Esophagus squamous epithelium (tissue), 5 donors: ENCODE measurements around the gene TMEM202. TPM values are rescaled to one million over a fixed set of nuclear protein-coding genes. Genes with fewer than 3 reads are reported as not detected.
"Not testable (repeated sequence)": the region's sequence is repeated elsewhere in the genome, so short reads cannot be mapped to it uniquely, and the experiment has no call there.

ENCODE experiments used
- DNase-seq: peaks from one replicate; lab custom pipeline; 2025; lab: John Stamatoyannopoulos, UW
- H3K27ac ChIP-seq, 4 donors: fragments of 200-600 bp; sonication (generic); one replicate each; pipeline ENCODE4 v1.5.1; 2016 to 2019; ENCODE audit warnings: mild to moderate bottlenecking in 1 of 4
- H3K27me3 ChIP-seq, 4 donors: fragments of 200-600 bp; sonication (generic); 1 replicate in 3 of 4; 2 replicates in 1 of 4; pipeline versions ENCODE4 v1.5.1 to v1.6.0; 2017 to 2021; ENCODE audit warnings: antibody characterized with exemption in 1 of 4
- H3K36me3 ChIP-seq, 3 donors: fragments of 200-600 bp; sonication (generic); one replicate each; pipeline ENCODE4 v1.5.1; 2016 to 2019
- H3K4me1 ChIP-seq, 3 donors: fragments of 200-600 bp; sonication (generic); one replicate each; pipeline ENCODE4 v1.5.1; 2017 to 2019
- H3K4me3 ChIP-seq, 4 donors: fragments of 200-600 bp; sonication (generic); 1 replicate in 3 of 4; 2 replicates in 1 of 4; pipeline ENCODE4 v1.5.1; 2016 to 2019; ENCODE audit warnings: mild to moderate bottlenecking in 2 of 4, moderate library complexity in 1 of 4
- H3K9me3 ChIP-seq, 3 donors: fragments of 200-600 bp; sonication (generic); one replicate each; pipeline ENCODE4 v1.5.1; 2016 to 2019
- CTCF ChIP-seq, 6 experiments: fragments of 450-650 bp in 4 of 6; fragments of 200-600 bp in 2 of 6; sonication (generic) in 2 of 6; IDR thresholded peaks; one replicate each; pipeline ENCODE4 v1.5.1; 2016 to 2019; ENCODE audit warnings: antibody characterized with exemption in 6 of 6, mild to moderate bottlenecking in 4 of 6, moderate library complexity in 4 of 6
- POLR2A ChIP-seq, 4 donors: fragments of 450-650 bp; IDR thresholded peaks; one replicate each; pipeline ENCODE4 v1.6.1; 2017; ENCODE audit warnings: antibody characterized with exemption in 4 of 4, mild to moderate bottlenecking in 4 of 4, moderate library complexity in 3 of 4
- WGBS, 2 donors: methylation state at CpG; one replicate each; pipeline ENCODE4 v1.1.5; 2018; 5-methylcytosine and 5-hydroxymethylcytosine counted together
- intact Hi-C: fragments of 100-400 bp; cut with DNase I; formaldehyde crosslinking; loops from one replicate; pipeline ENCODE4 v1.15.0; 2022
- total RNA-seq, 4 donors: library from RNA; depleted of rRNA; stranded (reverse); fragments of >200 nt; gene quantifications; one replicate each; pipeline ENCODE4 v1.1.0, GENCODE V29; 2016
- donor health status: DM: yes; HTN: yes; CAD: no.

TMEM202 gene
- total RNA-seq, 4 donors from 2014 or later: not detected

- no peaks in the 10 kb centered on the region for H3K9me3 ChIP-seq
- no peak for DNase-seq
- H3K27ac ChIP-seq: no peak overlapping the region
- intact Hi-C loops: no loop called here
- TF ChIP-seq CTCF (IDR thresholded peaks at IDR 0.05): no peak
- no peak for TF ChIP-seq POLR2A (IDR thresholded peaks at IDR 0.05)
- no peaks in the 10 kb centered on the region for H3K4me1 ChIP-seq
- no peak overlapping the region for H3K4me3 ChIP-seq
- H3K27me3 ChIP-seq: peaks cover 0 to 44% (median 0%) of the 10 kb centered on the region in 4 donors
- no peaks in the 10 kb centered on the region for H3K36me3 ChIP-seq
- WGBS, 2 donors: 85 to 87% methylated on average over 5 of the region's 5 CpGs
Observed at GRCh38 chr15:72411111-72411510, 13.0 kb downstream of the TMEM202 start.

- H3K27me3 ChIP-seq: peaks cover 0 to 40% (median 0%) of the 10 kb centered on the region in 4 donors
- no peak overlapping the region for H3K27ac ChIP-seq
- intact Hi-C loops: no loop called here
- no peak overlapping the region for H3K4me3 ChIP-seq
- TF ChIP-seq POLR2A (IDR thresholded peaks at IDR 0.05): no peak
- no peak for TF ChIP-seq CTCF (IDR thresholded peaks at IDR 0.05)
- DNase-seq: no peak
- 6 to 31% methylated on average over 1 of the region's 1 CpG for WGBS, 2 donors
- no peaks in the 10 kb centered on the region for H3K36me3 ChIP-seq
- H3K9me3 ChIP-seq: no peaks in the 10 kb centered on the region
- no peaks in the 10 kb centered on the region for H3K4me1 ChIP-seq
Observed at GRCh38 chr15:72411544-72411943, 13.4 kb downstream of the TMEM202 start.

- H3K4me3 ChIP-seq, intact Hi-C loops, H3K4me1 ChIP-seq, H3K9me3 ChIP-seq, H3K27ac ChIP-seq, H3K36me3 ChIP-seq, DNase-seq: not testable (repeated sequence)
- WGBS, 2 donors: 70 to 86% methylated on average over 1 of the region's 3 CpGs
- H3K27me3 ChIP-seq: peaks cover 0 to 25% (median 0%) of the 10 kb centered on the region in 4 donors
Observed at GRCh38 chr15:72413337-72413736, 15.2 kb downstream of the TMEM202 start.

- Histone ChIP-seq H3K4me1 (no peaks in the 10 kb centered on the region), H3K36me3 (no peaks in the 10 kb centered on the region), H3K4me3 (no peak overlapping the region), H3K27me3 (peaks cover 0 to 9% (median 0%) of the 10 kb centered on the region in 4 donors), H3K9me3 (no peaks in the 10 kb centered on the region), H3K27ac (no peak overlapping the region)
- TF ChIP-seq CTCF (IDR thresholded peaks at IDR 0.05): no peak
- DNase-seq: no peak
- intact Hi-C loops: no loop called here
- WGBS, 2 donors: 61 to 63% methylated on average over 2 of the region's 2 CpGs
Observed at GRCh38 chr15:72415304-72415703, 17.2 kb downstream of the TMEM202 start.

GRCh38 chr15:72419768-72420167 lies 21.7 kb downstream of the TMEM202 start:
- H3K4me3 ChIP-seq, H3K27ac ChIP-seq, H3K27me3 ChIP-seq, H3K9me3 ChIP-seq, intact Hi-C loops, H3K4me1 ChIP-seq, DNase-seq, H3K36me3 ChIP-seq: not testable (repeated sequence)
- WGBS, 2 donors: 68% methylated on average over 3 of the region's 3 CpGs

GRCh38 chr15:72420576-72420975 lies 22.5 kb downstream of the TMEM202 start:
- no peak overlapping the region for H3K4me3 ChIP-seq
- H3K27ac ChIP-seq: no peak overlapping the region
- H3K9me3 ChIP-seq: peaks cover 0 to 7% (median 0%) of the 10 kb centered on the region in 3 donors
- DNase-seq: no peak
- no peaks in the 10 kb centered on the region for H3K4me1 ChIP-seq
- intact Hi-C loops: no loop called here
- TF ChIP-seq POLR2A (IDR thresholded peaks at IDR 0.05) (no peak), CTCF (IDR thresholded peaks at IDR 0.05) (no peak)
- H3K36me3 ChIP-seq: no peaks in the 10 kb centered on the region
- WGBS, 2 donors: 70 to 71% methylated on average over 2 of the region's 2 CpGs
- no peaks in the 10 kb centered on the region for H3K27me3 ChIP-seq
